Keratinocyte (primary cell): Measurements from ENCODE around the gene SREBF2. TPM values are rescaled to one million over a fixed set of nuclear protein-coding genes. Genes with fewer than 3 reads are reported as not detected.

ENCODE experiments used
- DNase-seq: peaks from one replicate; pipeline ENCODE4 v3.0.0-alpha.2; 2011; ENCODE audit warnings: low read depth, missing footprints, low spot score
- FAIRE-seq: peaks from 2 replicates; lab custom pipeline; 2011; peaks lifted over from hg19 to GRCh38; lab: Jason Lieb, UNC
- H2AFZ ChIP-seq: 2 replicates; pipeline ENCODE4 v1.6.0; 2012; ENCODE audit warnings: low read length, control low read depth, inconsistent platforms; ENCODE audit not compliant: control insufficient read depth
- H3K27ac ChIP-seq: 2 replicates; pipeline ENCODE4 v1.5.1; 2011; ENCODE audit warnings: low read length; ENCODE audit not compliant: control insufficient read depth, insufficient read depth
- H3K27me3 ChIP-seq: 3 replicates; pipeline ENCODE4 v1.6.0; 2011; ENCODE audit warnings: low read length; ENCODE audit not compliant: control insufficient read depth, insufficient read depth; ENCODE audit errors: extremely low read depth
- H3K36me3 ChIP-seq, 2 experiments: 2 replicates in 1 of 2; 3 replicates in 1 of 2; pipeline ENCODE4 v1.5.1; 2011; ENCODE audit warnings: low read length in 2 of 2, mild to moderate bottlenecking in 1 of 2; ENCODE audit not compliant: control insufficient read depth in 2 of 2, insufficient read depth in 2 of 2; ENCODE audit errors: extremely low read depth in 1 of 2
- H3K4me1 ChIP-seq: 3 replicates; pipeline ENCODE4 v1.5.1; 2011; ENCODE audit warnings: low read length; ENCODE audit not compliant: control insufficient read depth, insufficient read depth; ENCODE audit errors: extremely low read depth
- H3K4me2 ChIP-seq: 3 replicates; pipeline ENCODE4 v1.6.0; 2011; ENCODE audit warnings: low read depth, low read length; ENCODE audit not compliant: control insufficient read depth, insufficient read depth; ENCODE audit errors: extremely low read depth
- H3K4me3 ChIP-seq, 3 experiments: fragments of 200-600 bp in 1 of 3; sonication (generic) in 1 of 3; 2 replicates in 2 of 3; 3 replicates in 1 of 3; pipeline ENCODE4 v1.5.1; 2011 to 2016; ENCODE audit warnings: low read length in 3 of 3, mild to moderate bottlenecking in 3 of 3, control low read depth in 2 of 3, inconsistent platforms in 1 of 3, low read depth in 1 of 3, mixed read lengths in 1 of 3, mixed run types in 1 of 3, moderate library complexity in 1 of 3; ENCODE audit not compliant: control insufficient read depth in 2 of 3, insufficient read depth in 2 of 3; ENCODE audit errors: extremely low read depth in 1 of 3
- H3K79me2 ChIP-seq: 2 replicates; pipeline ENCODE4 v1.6.0; 2012; ENCODE audit warnings: low read length; ENCODE audit not compliant: control insufficient read depth, insufficient read depth
- H3K9ac ChIP-seq: 3 replicates; pipeline ENCODE4 v1.6.0; 2011; ENCODE audit warnings: low read length; ENCODE audit not compliant: control insufficient read depth, insufficient read depth; ENCODE audit errors: extremely low read depth
- H3K9me1 ChIP-seq: 3 replicates; pipeline ENCODE4 v1.6.0; 2011; ENCODE audit warnings: low read length; ENCODE audit not compliant: control insufficient read depth, insufficient read depth; ENCODE audit errors: extremely low read depth
- H3K9me3 ChIP-seq: 2 replicates; pipeline ENCODE4 v1.5.1; 2012; ENCODE audit warnings: low read depth, low read length; ENCODE audit not compliant: control insufficient read depth
- H4K20me1 ChIP-seq: 3 replicates; pipeline ENCODE4 v1.6.0; 2011; ENCODE audit warnings: low read length; ENCODE audit not compliant: control insufficient read depth, insufficient read depth; ENCODE audit errors: extremely low read depth
- EZH2 ChIP-seq: IDR thresholded peaks from one replicate; pipeline ENCODE4 v1.6.1; 2012; ENCODE audit warnings: inconsistent platforms, mild to moderate bottlenecking, low read length, moderate library complexity
- dilution Hi-C: fragments of 300-500 bp; cut with MboI; formaldehyde crosslinking; loops from one replicate; pipeline ENCODE4 v1.7.0; 2020; ENCODE audit warnings: low sequenced_read_pairs; ENCODE audit not compliant: extremely low pct_ligation_motif_present
- polyA plus RNA-seq, 5 experiments: library from polyadenylated mRNA; depleted of rRNA in 3 of 5; stranded (reverse) in 3 of 5; stranded (forward) in 1 of 5; unstranded in 1 of 5; fragments of >200 nt; gene quantifications; 1 replicate in 1 of 5; 2 replicates in 3 of 5; 3 replicates in 1 of 5; pipeline versions ENCODE4 v1.2.1 to v1.2.3, GENCODE V29; 2011 to 2012; ENCODE audit warnings: missing spikeins in 2 of 5, low read depth in 1 of 5, low replicate concordance in 1 of 5
- TF ChIP-seq, protein P1 (sequence below), 3 experiments: IDR thresholded peaks in 1 of 3; conservative IDR thresholded peaks in 1 of 3; optimal IDR thresholded peaks in 1 of 3; 2 replicates in 2 of 3; 3 replicates in 1 of 3; pipeline versions ENCODE3 to v1.5.1; 2011; ENCODE audit warnings: low read length in 3 of 3, mild to moderate bottlenecking in 3 of 3, moderate library complexity in 2 of 3, control low read depth in 1 of 3, inconsistent platforms in 1 of 3; ENCODE audit not compliant: insufficient read depth in 2 of 3; ENCODE audit errors: extremely low read depth in 1 of 3

Gene SREBF2
- polyA plus RNA-seq, 1 donor (not counting 4 experiments of a cell fraction or from before 2014, with no cell fraction given): 57.5 TPM

DNA sequence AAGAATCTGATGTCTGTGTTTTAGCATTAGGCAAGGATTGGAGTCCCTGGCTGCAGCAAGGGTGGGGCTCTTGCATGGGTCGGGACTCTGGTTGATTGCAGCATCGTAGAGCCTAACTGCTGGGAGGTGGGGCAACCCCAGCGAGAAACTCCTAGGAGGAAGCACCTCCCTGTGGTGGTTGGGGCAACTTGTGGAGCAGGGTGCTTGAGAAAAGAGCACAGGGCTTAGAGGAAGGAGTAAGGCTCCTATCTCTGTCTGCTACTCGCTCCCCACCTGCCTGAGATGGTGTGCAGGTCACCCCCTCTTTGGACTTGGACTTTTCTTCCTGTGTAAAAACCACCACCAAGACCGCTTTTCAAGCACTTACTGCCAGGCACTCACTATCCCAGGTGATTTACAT, 15.6 kb downstream of the SREBF2 start:
- FAIRE-seq (no peak), DNase-seq (no peak)
- peaks cover 8% of the 10 kb centered on the region for H4K20me1 ChIP-seq
- H3K9ac ChIP-seq: no peak overlapping the region
- TF ChIP-seq, protein P1, sequence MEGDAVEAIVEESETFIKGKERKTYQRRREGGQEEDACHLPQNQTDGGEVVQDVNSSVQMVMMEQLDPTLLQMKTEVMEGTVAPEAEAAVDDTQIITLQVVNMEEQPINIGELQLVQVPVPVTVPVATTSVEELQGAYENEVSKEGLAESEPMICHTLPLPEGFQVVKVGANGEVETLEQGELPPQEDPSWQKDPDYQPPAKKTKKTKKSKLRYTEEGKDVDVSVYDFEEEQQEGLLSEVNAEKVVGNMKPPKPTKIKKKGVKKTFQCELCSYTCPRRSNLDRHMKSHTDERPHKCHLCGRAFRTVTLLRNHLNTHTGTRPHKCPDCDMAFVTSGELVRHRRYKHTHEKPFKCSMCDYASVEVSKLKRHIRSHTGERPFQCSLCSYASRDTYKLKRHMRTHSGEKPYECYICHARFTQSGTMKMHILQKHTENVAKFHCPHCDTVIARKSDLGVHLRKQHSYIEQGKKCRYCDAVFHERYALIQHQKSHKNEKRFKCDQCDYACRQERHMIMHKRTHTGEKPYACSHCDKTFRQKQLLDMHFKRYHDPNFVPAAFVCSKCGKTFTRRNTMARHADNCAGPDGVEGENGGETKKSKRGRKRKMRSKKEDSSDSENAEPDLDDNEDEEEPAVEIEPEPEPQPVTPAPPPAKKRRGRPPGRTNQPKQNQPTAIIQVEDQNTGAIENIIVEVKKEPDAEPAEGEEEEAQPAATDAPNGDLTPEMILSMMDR (optimal IDR thresholded peaks at IDR 0.05 in 1 of 3, IDR thresholded peaks at IDR 0.05 in 1 of 3, conservative IDR thresholded peaks at IDR 0.05 in 1 of 3; ENCODE audit: extremely low read depth in 1 of 3, insufficient read depth in 2 of 3, low read length in 3 of 3): peak in 1 of 3 experiments; percentile 39
- TF ChIP-seq EZH2: no peak
- H3K36me3 ChIP-seq: peaks cover 0 to 21% of the 10 kb centered on the region in 2 experiments
- H3K4me1 ChIP-seq: peaks cover 42% of the 10 kb centered on the region
- no peak overlapping the region for H3K4me2 ChIP-seq
- H3K9me1 ChIP-seq: peaks cover 11% of the 10 kb centered on the region
- no peak overlapping the region for H3K27ac ChIP-seq
- H2AFZ ChIP-seq: no peak overlapping the region
- no peaks in the 10 kb centered on the region for H3K9me3 ChIP-seq
- dilution Hi-C loops: no loop called here
- H3K79me2 ChIP-seq: peaks cover 96% of the 10 kb centered on the region
- no peak overlapping the region for H3K4me3 ChIP-seq
- H3K27me3 ChIP-seq: no peaks in the 10 kb centered on the region

DNA sequence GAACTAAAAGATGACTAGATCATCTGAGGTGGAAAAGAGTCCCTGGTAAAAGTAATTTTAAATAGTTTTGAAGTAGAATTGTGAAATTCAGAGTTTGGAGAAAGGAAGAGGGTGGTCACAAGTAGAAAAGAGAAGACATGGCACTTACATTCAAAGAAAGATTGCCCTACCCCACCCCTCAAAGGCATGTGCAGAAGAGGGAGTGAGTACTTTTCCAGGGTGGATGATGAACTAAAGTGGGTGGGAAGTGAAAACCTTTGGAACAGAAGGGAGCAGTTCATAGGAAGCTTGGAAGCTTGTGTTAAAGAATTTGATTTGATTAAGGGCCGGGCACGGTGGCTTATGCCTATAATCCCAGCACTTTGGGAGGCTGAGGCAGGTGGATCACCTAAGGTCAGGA, 23.6 kb downstream of the SREBF2 start:
- H4K20me1 ChIP-seq: peaks cover 8% of the 10 kb centered on the region
- H3K4me2 ChIP-seq: no peak overlapping the region
- DNase-seq: no peak
- TF ChIP-seq, protein P1 (optimal IDR thresholded peaks at IDR 0.05 in 1 of 3, IDR thresholded peaks at IDR 0.05 in 1 of 3, conservative IDR thresholded peaks at IDR 0.05 in 1 of 3; ENCODE audit: extremely low read depth in 1 of 3, insufficient read depth in 2 of 3, low read length in 3 of 3): no peak
- no peak for TF ChIP-seq EZH2
- no peak for FAIRE-seq
- H3K27me3 ChIP-seq: no peaks in the 10 kb centered on the region
- H3K36me3 ChIP-seq: peaks cover 0 to 4% of the 10 kb centered on the region in 2 experiments
- dilution Hi-C loops: no loop called here
- peaks cover 6% of the 10 kb centered on the region for H3K9me1 ChIP-seq
- no peak overlapping the region for H3K4me3 ChIP-seq
- no peak overlapping the region for H2AFZ ChIP-seq
- H3K79me2 ChIP-seq: peaks cover 79% of the 10 kb centered on the region
- peak overlapping the region; percentile 68 for H3K27ac ChIP-seq
- no peaks in the 10 kb centered on the region for H3K9me3 ChIP-seq
- peaks cover 41% of the 10 kb centered on the region for H3K4me1 ChIP-seq
- no peak overlapping the region for H3K9ac ChIP-seq
